Suprapubic skin (tissue), 4 donors: ENCODE results near the gene EGF.

ENCODE experiments used
- POLR2A ChIP-seq, 2 donors: fragments of 450-650 bp; IDR thresholded peaks; one replicate each; pipeline ENCODE4 v1.6.1; 2017; ENCODE audit warnings: antibody characterized with exemption in 2 of 2, mild to moderate bottlenecking in 2 of 2, moderate library complexity in 2 of 2
- POLR2AphosphoS5 ChIP-seq, 3 donors: sonication (generic); formaldehyde crosslinking; IDR thresholded peaks; one replicate each; pipeline ENCODE4 v1.6.1; 2017; ENCODE audit warnings: antibody characterized with exemption in 3 of 3
- TF ChIP-seq, protein P1 (sequence below), 2 donors: fragments of 200-600 bp in 1 of 2; fragments of 450-650 bp in 1 of 2; sonication (generic) in 1 of 2; IDR thresholded peaks; one replicate each; pipeline ENCODE4 v1.5.1; 2016 to 2019; ENCODE audit warnings: antibody characterized with exemption in 2 of 2, mild to moderate bottlenecking in 1 of 2, moderate library complexity in 1 of 2

DNA sequence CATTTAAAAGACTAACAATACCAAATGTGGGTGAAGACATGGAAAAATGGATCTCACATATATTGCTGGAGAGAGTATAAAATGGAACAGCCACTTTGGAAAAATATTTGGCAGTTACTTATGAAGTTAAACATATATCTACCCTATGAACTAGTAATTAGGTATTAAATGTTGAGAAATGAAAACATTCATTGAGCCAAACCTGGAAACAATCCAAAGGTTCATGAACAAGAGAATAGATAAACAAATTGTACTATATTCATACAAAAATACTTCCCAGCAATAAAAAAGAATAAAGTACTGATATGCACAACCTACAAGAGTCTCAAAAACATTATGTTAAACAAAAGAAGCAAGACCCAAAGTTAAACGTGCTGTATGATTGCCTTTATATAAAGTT lies 4.0 kb upstream of the EGF start:
- TF ChIP-seq, protein P1, sequence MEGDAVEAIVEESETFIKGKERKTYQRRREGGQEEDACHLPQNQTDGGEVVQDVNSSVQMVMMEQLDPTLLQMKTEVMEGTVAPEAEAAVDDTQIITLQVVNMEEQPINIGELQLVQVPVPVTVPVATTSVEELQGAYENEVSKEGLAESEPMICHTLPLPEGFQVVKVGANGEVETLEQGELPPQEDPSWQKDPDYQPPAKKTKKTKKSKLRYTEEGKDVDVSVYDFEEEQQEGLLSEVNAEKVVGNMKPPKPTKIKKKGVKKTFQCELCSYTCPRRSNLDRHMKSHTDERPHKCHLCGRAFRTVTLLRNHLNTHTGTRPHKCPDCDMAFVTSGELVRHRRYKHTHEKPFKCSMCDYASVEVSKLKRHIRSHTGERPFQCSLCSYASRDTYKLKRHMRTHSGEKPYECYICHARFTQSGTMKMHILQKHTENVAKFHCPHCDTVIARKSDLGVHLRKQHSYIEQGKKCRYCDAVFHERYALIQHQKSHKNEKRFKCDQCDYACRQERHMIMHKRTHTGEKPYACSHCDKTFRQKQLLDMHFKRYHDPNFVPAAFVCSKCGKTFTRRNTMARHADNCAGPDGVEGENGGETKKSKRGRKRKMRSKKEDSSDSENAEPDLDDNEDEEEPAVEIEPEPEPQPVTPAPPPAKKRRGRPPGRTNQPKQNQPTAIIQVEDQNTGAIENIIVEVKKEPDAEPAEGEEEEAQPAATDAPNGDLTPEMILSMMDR (IDR thresholded peaks at IDR 0.05), result no peak
- no peak for TF ChIP-seq POLR2AphosphoS5 (IDR thresholded peaks at IDR 0.05)
- no peak for TF ChIP-seq POLR2A (IDR thresholded peaks at IDR 0.05)
